Heart left ventricle (tissue), 16 donors: ENCODE measurements around the gene TAF4. TPM values are rescaled to one million over a fixed set of nuclear protein-coding genes. Genes with fewer than 3 reads are reported as not detected.
A peak's percentile ranks its signal among the peaks of the same experiment; 100 is the strongest.

ENCODE experiments used
- ATAC-seq, 4 donors: fragments of 200-7000 bp; cut with Tn5 transposase; one replicate each; pipeline ENCODE4 v1.9.1; 2020 to 2022; ENCODE audit warnings: moderate library complexity in 4 of 4, mild to moderate bottlenecking in 3 of 4, moderate number of reproducible peaks in 1 of 4
- DNase-seq, 5 donors: peaks; one replicate each; pipeline ENCODE4 v3.0.0-alpha.2; 2020
- H3K27ac ChIP-seq, 12 donors: fragments of 200-600 bp; sonication (generic) in 4 of 12; one replicate each; pipeline versions ENCODE4 v1.5.0 to v1.8.0; 2016 to 2022; ENCODE audit warnings: mild to moderate bottlenecking in 2 of 12
- H3K27me3 ChIP-seq, 9 donors: fragments of 200-600 bp; sonication (generic) in 2 of 9; one replicate each; pipeline versions ENCODE4 v1.5.1 to v1.8.0; 2016 to 2022; ENCODE audit warnings: mild to moderate bottlenecking in 3 of 9
- H3K36me3 ChIP-seq, 9 donors: fragments of 200-600 bp; sonication (generic) in 2 of 9; one replicate each; pipeline versions ENCODE4 v1.5.0 to v1.8.0; 2018 to 2022; ENCODE audit warnings: mild to moderate bottlenecking in 2 of 9
- H3K4me1 ChIP-seq, 12 donors: fragments of 200-600 bp; sonication (generic) in 4 of 12; one replicate each; pipeline versions ENCODE4 v1.5.0 to v1.8.0; 2016 to 2022; ENCODE audit warnings: mild to moderate bottlenecking in 3 of 12
- H3K4me3 ChIP-seq, 12 donors: fragments of 200-600 bp; sonication (generic) in 4 of 12; one replicate each; pipeline versions ENCODE4 v1.5.0 to v1.8.0; 2017 to 2022; ENCODE audit warnings: mild to moderate bottlenecking in 9 of 12, moderate library complexity in 4 of 12
- H3K9me3 ChIP-seq, 12 donors: fragments of 200-600 bp; sonication (generic) in 4 of 12; one replicate each; pipeline versions ENCODE4 v1.5.0 to v1.8.0; 2016 to 2022; ENCODE audit warnings: mild to moderate bottlenecking in 1 of 12
- POLR2A ChIP-seq, 2 donors: fragments of 450-650 bp; IDR thresholded peaks; one replicate each; pipeline ENCODE4 v1.6.1; 2017; ENCODE audit warnings: antibody characterized with exemption in 2 of 2, mild to moderate bottlenecking in 2 of 2, moderate library complexity in 2 of 2
- WGBS, 4 donors: extraction: QIAGEN DNeasy Blood & Tissue Kit in 2 of 4; methylation state at CpG; one replicate each; pipeline versions ENCODE4 v1.1.5 to v1.1.7; 2013 to 2018; 5-methylcytosine and 5-hydroxymethylcytosine counted together
- intact Hi-C, 10 donors: fragments of 100-400 bp; cut with DNase I; formaldehyde crosslinking; loops; one replicate each; pipeline versions ENCODE4 v1.11.1 to v1.14.2; 2022
- polyA plus RNA-seq, 2 donors: library from polyadenylated mRNA; stranded (reverse); fragments of 200-250 nt; gene quantifications; one replicate each; pipeline ENCODE4 v1.2.3, GENCODE V29; 2013
- total RNA-seq, 9 donors: library from RNA; depleted of rRNA in 2 of 9; stranded (reverse); fragments of >200 nt in 2 of 9; fragmentation: NEBNext Ultra II Directional in 3 of 9; extraction: Animal tissue kit (Norgen Biotek cat#: 25700) in 3 of 9; gene quantifications; one replicate each; pipeline versions ENCODE4 v1.1.0 to v1.2.4, GENCODE V29; 2016 to 2023
- TF ChIP-seq, protein P1 (sequence below), 12 donors: fragments of 200-600 bp; sonication (generic) in 4 of 12; IDR thresholded peaks; one replicate each; pipeline versions ENCODE4 v1.5.0 to v1.8.0; 2018 to 2022; ENCODE audit warnings: antibody characterized with exemption in 12 of 12, mild to moderate bottlenecking in 5 of 12
- donor health status: ischemic (EF 13 %, LVEDD 7.1; RV severe dilation, severe dysfunction).
- donor health status: healthy with polysubstance abuse.
- donor health status: DM: no; HTN: yes; CAD: no.
- donor health status: DM: no; HTN: no; CAD: no.
- donor health status: ischemic (EF 25% LVEDD 6.9; RV normal size, moderate dysfunction).
- donor health status: ischemic (EF 25% LVEDD 5.7; RV mildly dilated, moderate dysfunction).
- donor health status: healthy.
- donor health status: DM: yes; HTN: yes; CAD: no.
- donor health status: ischemic (EF 35%, LVEDD 5.7; RV mildly dilated, moderate dysfunction).
- donor health status: nonischemic (EF 11% LVEDD 7.7; RV severe dilation, severe dysfunction).
- donor health status: DM: yes; HTN: yes; CAD: no.
- donor health status: PGD.
- donor health status: ischemic (EF 29% LVEDD 5.4; RV normal size, mild dysfunction).
- donor health status: nonischemic (EF 23%, LVEDD 6.1; RV moderate dilation, normal function).

Gene TAF4
- total and polyA plus RNA-seq, 11 donors = 4.5 to 37.7 (median 10.7) TPM

DNA sequence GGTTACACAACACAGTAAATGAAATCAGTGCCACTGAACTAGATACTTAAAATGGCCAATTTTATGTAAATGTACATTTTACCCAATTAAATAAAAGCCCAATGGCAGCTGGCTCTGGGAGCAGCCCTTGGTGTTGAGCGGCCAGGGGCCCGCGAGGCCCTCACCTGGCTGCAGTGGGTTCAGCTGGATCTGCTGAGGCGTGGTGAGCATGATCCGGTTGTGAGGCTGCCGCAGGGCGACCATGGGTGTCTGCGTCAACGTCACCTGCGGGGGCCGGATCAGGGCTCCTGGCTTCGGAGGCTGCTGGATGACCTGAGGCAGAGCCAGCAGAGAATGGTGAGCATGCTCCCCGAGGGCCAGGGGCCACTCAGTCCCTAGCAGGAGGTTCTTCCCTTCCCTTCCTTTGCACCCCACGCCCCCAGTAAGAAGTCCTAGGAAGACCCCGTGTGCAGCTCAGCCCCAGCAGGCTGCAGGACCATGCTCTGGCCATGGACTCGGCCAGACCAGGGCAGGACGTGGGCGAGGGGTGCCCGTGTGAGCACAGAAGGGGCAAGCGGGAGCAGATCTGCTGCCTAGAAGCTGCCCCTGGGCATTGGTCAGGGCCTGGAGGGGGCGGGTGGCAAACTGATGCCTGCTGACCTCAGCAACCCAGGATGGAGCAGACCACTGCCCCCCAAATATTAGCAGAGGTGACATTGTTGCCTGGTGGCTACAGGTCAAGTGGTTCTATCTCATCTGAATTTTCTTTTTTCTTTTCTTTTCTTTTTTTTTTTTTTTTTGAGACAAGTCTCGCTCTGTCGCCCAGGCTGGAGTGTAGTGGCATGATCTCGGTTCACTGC, 61.9 kb downstream of the TAF4 start:
- H3K4me1 ChIP-seq = peaks cover 0 to 8% (median 0%) of the 10 kb centered on the region in 12 donors
- WGBS, 4 donors = 93 to 97% (median 95%) methylated on average over 17 to 24 of the region's 24 CpGs
- H3K27ac ChIP-seq = no peak overlapping the region
- H3K36me3 ChIP-seq = peaks cover 0 to 100% (median 96%) of the 10 kb centered on the region in 9 donors
- intact Hi-C loops = no loop called here
- TF ChIP-seq POLR2A (IDR thresholded peaks at IDR 0.05) = no peak
- TF ChIP-seq, protein P1, sequence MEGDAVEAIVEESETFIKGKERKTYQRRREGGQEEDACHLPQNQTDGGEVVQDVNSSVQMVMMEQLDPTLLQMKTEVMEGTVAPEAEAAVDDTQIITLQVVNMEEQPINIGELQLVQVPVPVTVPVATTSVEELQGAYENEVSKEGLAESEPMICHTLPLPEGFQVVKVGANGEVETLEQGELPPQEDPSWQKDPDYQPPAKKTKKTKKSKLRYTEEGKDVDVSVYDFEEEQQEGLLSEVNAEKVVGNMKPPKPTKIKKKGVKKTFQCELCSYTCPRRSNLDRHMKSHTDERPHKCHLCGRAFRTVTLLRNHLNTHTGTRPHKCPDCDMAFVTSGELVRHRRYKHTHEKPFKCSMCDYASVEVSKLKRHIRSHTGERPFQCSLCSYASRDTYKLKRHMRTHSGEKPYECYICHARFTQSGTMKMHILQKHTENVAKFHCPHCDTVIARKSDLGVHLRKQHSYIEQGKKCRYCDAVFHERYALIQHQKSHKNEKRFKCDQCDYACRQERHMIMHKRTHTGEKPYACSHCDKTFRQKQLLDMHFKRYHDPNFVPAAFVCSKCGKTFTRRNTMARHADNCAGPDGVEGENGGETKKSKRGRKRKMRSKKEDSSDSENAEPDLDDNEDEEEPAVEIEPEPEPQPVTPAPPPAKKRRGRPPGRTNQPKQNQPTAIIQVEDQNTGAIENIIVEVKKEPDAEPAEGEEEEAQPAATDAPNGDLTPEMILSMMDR (IDR thresholded peaks at IDR 0.05) = no peak
- ATAC-seq = no peak
- DNase-seq = no peak
- no peaks in the 10 kb centered on the region for H3K9me3 ChIP-seq
- H3K4me3 ChIP-seq = no peak overlapping the region
- H3K27me3 ChIP-seq = no peaks in the 10 kb centered on the region

DNA sequence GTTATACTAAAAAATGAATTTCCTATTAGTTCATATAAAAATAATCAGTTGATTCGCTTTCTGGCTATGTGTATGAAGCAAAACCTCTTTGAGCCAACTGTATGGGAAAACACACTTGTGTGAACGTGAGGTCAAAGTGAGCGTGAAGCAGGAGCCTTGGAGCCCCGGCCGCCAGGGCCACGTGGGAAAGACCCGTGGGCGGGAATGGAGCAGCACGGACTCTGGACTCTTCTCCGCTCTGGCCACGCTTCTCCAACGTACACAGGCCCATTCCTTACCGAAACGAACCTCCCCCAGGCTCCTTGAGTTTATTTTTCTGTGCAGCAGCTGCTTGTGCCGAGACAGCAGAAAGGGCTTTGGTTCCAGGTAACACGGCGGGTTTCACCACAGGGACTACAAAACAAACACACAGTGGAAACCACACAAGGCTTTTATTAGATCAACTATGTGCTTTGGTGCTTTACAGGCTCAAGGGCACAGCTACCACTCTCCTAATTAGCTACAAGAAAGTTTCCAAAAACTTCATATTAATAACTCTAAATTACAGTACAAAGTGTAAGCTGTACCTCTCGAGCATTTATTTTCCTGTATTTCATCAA, 62.7 kb downstream of the TAF4 start:
- ATAC-seq = no peak
- 93 to 94% (median 93%) methylated on average over 18 of the region's 18 CpGs for WGBS, 4 donors
- Histone ChIP-seq H3K27me3 (no peaks in the 10 kb centered on the region), H3K36me3 (peaks cover 0 to 100% (median 96%) of the 10 kb centered on the region in 9 donors), H3K9me3 (no peaks in the 10 kb centered on the region), H3K27ac (no peak overlapping the region), H3K4me1 (peaks cover 0 to 8% (median 0%) of the 10 kb centered on the region in 12 donors), H3K4me3 (no peak overlapping the region)
- DNase-seq = peak in 1 of 5 donors; percentile 20
- TF ChIP-seq, protein P1 (IDR thresholded peaks at IDR 0.05) = no peak
- TF ChIP-seq POLR2A (IDR thresholded peaks at IDR 0.05) = no peak
- intact Hi-C loops = no loop called here

DNA sequence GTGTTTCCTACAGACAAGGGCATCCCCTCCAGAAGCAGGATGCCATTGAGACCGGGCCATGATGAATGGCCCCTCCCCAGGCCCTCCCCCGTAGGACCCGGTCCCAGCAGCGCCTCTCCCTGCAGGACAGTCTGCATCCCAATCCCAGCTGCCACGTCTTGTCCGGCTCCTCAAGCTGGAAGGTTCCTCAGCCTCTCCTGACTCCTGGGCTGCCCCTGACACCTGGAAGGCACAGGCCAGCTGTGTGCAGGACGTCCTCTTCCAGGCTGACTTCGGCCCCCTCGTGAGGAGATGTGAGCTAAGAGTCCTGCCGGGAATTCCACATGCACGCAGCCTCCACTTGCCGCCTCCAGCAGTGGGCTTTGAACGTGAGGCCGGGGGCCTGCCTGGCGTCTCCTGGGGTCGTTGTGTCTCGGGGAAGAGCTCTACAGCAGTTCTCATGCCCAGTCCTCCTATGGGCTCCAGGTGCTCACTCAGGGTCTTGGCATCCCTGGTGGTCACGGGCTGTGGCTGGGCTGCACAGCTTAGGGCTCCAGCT, 64.4 kb downstream of the TAF4 start:
- TF ChIP-seq, protein P1 (IDR thresholded peaks at IDR 0.05) = no peak
- TF ChIP-seq POLR2A (IDR thresholded peaks at IDR 0.05) = no peak
- Histone ChIP-seq H3K27me3 (no peaks in the 10 kb centered on the region), H3K4me3 (no peak overlapping the region), H3K27ac (no peak overlapping the region), H3K36me3 (peaks cover 0 to 100% (median 97%) of the 10 kb centered on the region in 9 donors), H3K4me1 (peaks cover 0 to 8% (median 0%) of the 10 kb centered on the region in 12 donors), H3K9me3 (no peaks in the 10 kb centered on the region)
- ATAC-seq (peak in 1 of 4 donors; percentile 10), DNase-seq (peak in 1 of 5 donors; percentile 13)
- 87 to 92% (median 89%) methylated on average over 13 to 18 of the region's 18 CpGs for whole genome bisulfite sequencing, 4 donors
- intact Hi-C loops = no loop called here
